Osteoblast (primary cell): ENCODE data around the gene WWC1. TPM values are rescaled to one million over a fixed set of nuclear protein-coding genes. Genes with fewer than 3 reads are reported as not detected.
A peak's percentile ranks its signal among the peaks of the same experiment; 100 is the strongest.
"Not testable (repeated sequence)": the region's sequence is repeated elsewhere in the genome, so short reads cannot be mapped to it uniquely, and the experiment has no call there.

Experiments used
- DNase-seq: peaks from one replicate; pipeline ENCODE4 v3.0.0; 2011; ENCODE audit warnings: low spot score, mixed read lengths; ENCODE audit not compliant: insufficient read length; ENCODE audit errors: missing footprints
- H2AFZ ChIP-seq: 2 replicates; pipeline ENCODE4 v1.6.0; 2011; ENCODE audit warnings: mild to moderate bottlenecking, low read length
- H3K27ac ChIP-seq: 2 replicates; pipeline ENCODE4 v1.5.1; 2011; ENCODE audit warnings: mild to moderate bottlenecking, low read depth, low read length, moderate library complexity
- H3K27me3 ChIP-seq: 2 replicates; pipeline ENCODE4 v1.6.0; 2012; ENCODE audit warnings: mild to moderate bottlenecking, control low read depth, inconsistent platforms, low read length, moderate library complexity; ENCODE audit not compliant: insufficient read depth
- H3K36me3 ChIP-seq: 2 replicates; pipeline ENCODE4 v1.5.1; 2011; ENCODE audit warnings: mild to moderate bottlenecking, low read length, control low read depth, moderate library complexity; ENCODE audit not compliant: insufficient read depth
- H3K4me1 ChIP-seq: 2 replicates; pipeline ENCODE4 v1.5.1; 2011; ENCODE audit warnings: mild to moderate bottlenecking, low read length, control low read depth, moderate library complexity; ENCODE audit not compliant: insufficient read depth
- H3K4me2 ChIP-seq: 2 replicates; pipeline ENCODE4 v1.6.0; 2011; ENCODE audit warnings: mild to moderate bottlenecking, low read length; ENCODE audit not compliant: insufficient read depth
- H3K4me3 ChIP-seq: fragments of 200-600 bp; sonication (generic); 3 replicates; pipeline ENCODE4 v1.5.1; 2012; ENCODE audit warnings: mild to moderate bottlenecking, low read length, inconsistent platforms; ENCODE audit not compliant: insufficient read depth
- H3K79me2 ChIP-seq: 2 replicates; pipeline ENCODE4 v1.6.0; 2012; ENCODE audit warnings: mild to moderate bottlenecking, low read length, control low read depth, inconsistent platforms; ENCODE audit not compliant: insufficient read depth
- H3K9me3 ChIP-seq: 2 replicates; pipeline ENCODE4 v1.5.1; 2011; ENCODE audit warnings: low read depth, low read length, control low read depth
- H4K20me1 ChIP-seq: 2 replicates; pipeline ENCODE4 v1.6.0; 2012; ENCODE audit warnings: mild to moderate bottlenecking, low read length, control low read depth; ENCODE audit not compliant: insufficient read depth
- total RNA-seq: library from RNA; depleted of rRNA; stranded (reverse); fragments of >200 nt; gene quantifications from 2 replicates; pipeline ENCODE4 v1.2.3, GENCODE V29; 2012
- TF ChIP-seq, protein P1 (sequence below): IDR thresholded peaks from 2 replicates; pipeline ENCODE4 v1.5.1; 2011; ENCODE audit warnings: mild to moderate bottlenecking, low read depth, low read length, moderate library complexity; ENCODE audit errors: extremely low read depth

The WWC1 gene
- total RNA-seq, 1 donor: 1.4 TPM

DNA sequence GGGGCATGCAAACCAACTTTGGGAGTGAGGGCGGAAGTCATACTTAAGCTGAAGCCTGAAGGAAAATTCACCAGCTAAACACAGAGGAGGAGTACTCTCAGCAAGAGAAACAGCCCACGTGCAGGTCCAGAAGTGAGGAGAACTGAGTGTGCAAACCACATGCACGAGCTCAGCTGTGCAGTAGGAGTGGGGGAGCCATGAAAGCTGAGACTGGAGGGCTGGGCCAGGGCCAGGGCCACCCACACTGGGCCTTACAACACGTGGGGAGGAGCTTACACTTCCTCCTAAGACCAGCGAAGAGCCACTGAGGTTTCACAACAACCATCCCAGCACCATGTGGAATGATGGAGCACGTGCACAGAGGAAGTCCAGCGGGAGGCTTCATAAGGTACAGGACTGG is 9.3 kb upstream of the WWC1 start:
- DNase-seq: no peak
- Histone ChIP-seq H3K36me3 (no peaks in the 10 kb centered on the region), H3K4me1 (peaks cover 5% of the 10 kb centered on the region), H2AFZ (peak overlapping the region; percentile 35), H3K4me2 (no peak overlapping the region), H4K20me1 (no peaks in the 10 kb centered on the region), H3K9me3 (peaks cover 4% of the 10 kb centered on the region), H3K27ac (no peak overlapping the region), H3K27me3 (peaks cover 6% of the 10 kb centered on the region), H3K4me3 (no peak overlapping the region), H3K79me2 (no peaks in the 10 kb centered on the region)
- TF ChIP-seq, protein P1, sequence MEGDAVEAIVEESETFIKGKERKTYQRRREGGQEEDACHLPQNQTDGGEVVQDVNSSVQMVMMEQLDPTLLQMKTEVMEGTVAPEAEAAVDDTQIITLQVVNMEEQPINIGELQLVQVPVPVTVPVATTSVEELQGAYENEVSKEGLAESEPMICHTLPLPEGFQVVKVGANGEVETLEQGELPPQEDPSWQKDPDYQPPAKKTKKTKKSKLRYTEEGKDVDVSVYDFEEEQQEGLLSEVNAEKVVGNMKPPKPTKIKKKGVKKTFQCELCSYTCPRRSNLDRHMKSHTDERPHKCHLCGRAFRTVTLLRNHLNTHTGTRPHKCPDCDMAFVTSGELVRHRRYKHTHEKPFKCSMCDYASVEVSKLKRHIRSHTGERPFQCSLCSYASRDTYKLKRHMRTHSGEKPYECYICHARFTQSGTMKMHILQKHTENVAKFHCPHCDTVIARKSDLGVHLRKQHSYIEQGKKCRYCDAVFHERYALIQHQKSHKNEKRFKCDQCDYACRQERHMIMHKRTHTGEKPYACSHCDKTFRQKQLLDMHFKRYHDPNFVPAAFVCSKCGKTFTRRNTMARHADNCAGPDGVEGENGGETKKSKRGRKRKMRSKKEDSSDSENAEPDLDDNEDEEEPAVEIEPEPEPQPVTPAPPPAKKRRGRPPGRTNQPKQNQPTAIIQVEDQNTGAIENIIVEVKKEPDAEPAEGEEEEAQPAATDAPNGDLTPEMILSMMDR: no peak

DNA sequence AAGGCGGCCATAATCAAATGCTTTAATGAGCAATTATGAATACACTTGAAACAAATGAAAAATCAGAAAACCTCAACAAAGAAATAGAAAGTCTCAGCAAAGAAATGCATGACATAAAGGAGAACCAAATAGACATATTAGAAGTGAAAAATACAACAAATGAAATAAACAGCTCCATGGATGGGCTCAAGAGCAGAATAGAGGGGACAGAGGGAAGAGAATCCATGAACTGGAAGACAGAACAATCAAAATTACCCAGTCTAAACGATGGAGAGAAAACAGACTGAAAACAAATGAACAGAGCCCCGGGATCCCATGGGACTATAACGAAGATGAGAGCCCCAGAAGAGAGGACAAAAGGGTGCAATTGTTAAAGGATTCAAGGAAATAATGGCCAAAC is 6.6 kb upstream of the WWC1 start:
- TF ChIP-seq, protein P1: no peak
- no peak overlapping the region for H2AFZ ChIP-seq
- peaks cover 5% of the 10 kb centered on the region for H3K4me1 ChIP-seq
- H3K4me2 ChIP-seq: no peak overlapping the region
- no peaks in the 10 kb centered on the region for H3K79me2 ChIP-seq
- H4K20me1 ChIP-seq: no peaks in the 10 kb centered on the region
- H3K27ac ChIP-seq: no peak overlapping the region
- no peak overlapping the region for H3K4me3 ChIP-seq
- no peaks in the 10 kb centered on the region for H3K36me3 ChIP-seq
- no peak for DNase-seq
- H3K27me3 ChIP-seq: no peaks in the 10 kb centered on the region
- H3K9me3 ChIP-seq: peaks cover 4% of the 10 kb centered on the region

DNA sequence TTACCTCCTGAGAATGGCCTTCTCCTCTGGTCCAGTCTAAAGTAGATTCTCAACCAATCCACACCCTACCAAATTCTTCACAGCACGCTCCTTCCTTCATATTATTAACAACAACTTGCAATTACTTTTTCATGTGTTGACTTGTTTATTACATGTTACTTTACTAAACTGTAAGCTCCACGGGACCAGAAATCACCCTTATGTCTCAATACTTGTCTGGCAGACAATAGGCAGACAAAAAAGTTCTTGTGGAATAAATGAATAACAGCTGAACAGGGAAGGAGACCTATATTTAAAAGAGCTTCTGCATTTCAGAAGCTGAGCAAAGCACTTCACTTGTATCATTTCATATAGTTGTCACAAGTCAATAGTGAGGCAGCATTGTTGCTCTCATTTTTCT is 5.7 kb upstream of the WWC1 start:
- H3K27me3 ChIP-seq: no peaks in the 10 kb centered on the region
- no peak overlapping the region for H2AFZ ChIP-seq
- DNase-seq: no peak
- TF ChIP-seq, protein P1: no peak
- H3K36me3 ChIP-seq: no peaks in the 10 kb centered on the region
- H4K20me1 ChIP-seq: no peaks in the 10 kb centered on the region
- no peak overlapping the region for H3K4me2 ChIP-seq
- H3K4me3 ChIP-seq: no peak overlapping the region
- H3K4me1 ChIP-seq: peaks cover 5% of the 10 kb centered on the region
- H3K9me3 ChIP-seq: peaks cover 4% of the 10 kb centered on the region
- H3K27ac ChIP-seq: no peak overlapping the region
- H3K79me2 ChIP-seq: no peaks in the 10 kb centered on the region

DNA sequence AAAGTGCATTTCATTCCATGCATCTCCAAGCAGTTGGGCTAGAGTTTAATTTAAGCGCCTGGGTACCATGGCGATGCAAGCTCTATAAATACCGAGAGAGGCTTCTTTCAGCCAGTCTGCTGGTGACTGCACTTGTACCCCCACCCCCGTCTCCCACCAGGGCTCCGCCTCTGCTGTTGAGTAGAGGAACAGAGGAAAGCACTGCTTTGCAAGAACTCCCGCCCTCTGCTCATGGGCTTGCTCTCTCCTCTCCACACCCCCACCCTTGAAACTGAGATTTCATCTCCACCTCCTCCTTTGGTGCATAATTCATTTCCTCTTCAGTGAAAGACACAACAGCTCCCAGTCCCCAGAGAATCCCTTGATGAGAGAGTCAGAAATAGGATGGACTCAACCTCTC is 5.1 kb upstream of the WWC1 start:
- H3K36me3 ChIP-seq: no peaks in the 10 kb centered on the region
- no peaks in the 10 kb centered on the region for H3K79me2 ChIP-seq
- H3K9me3 ChIP-seq: peaks cover 4% of the 10 kb centered on the region
- DNase-seq: no peak
- TF ChIP-seq, protein P1: no peak
- H3K27ac ChIP-seq: no peak overlapping the region
- no peaks in the 10 kb centered on the region for H3K27me3 ChIP-seq
- H3K4me3 ChIP-seq: no peak overlapping the region
- no peaks in the 10 kb centered on the region for H4K20me1 ChIP-seq
- H2AFZ ChIP-seq: no peak overlapping the region
- no peak overlapping the region for H3K4me2 ChIP-seq
- peaks cover 5% of the 10 kb centered on the region for H3K4me1 ChIP-seq

DNA sequence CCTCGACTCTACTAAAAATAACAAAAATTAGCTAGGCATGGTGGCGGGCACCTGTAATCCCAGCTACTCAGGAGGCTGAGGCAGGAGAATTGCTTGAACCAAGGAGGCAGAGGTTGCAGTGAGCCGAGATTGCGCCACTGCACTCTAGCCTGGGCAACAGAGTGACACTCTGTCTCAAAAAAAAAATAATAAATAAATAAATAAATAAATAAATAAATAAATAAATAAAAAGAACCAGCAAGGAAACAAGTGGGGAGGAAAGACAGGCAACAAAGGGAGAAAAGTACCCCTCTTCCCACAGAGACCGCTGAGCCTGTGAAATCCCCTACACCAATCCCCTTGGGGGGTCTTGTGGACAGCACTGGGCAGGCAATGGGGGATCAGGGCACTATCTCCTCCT is 4.6 kb upstream of the WWC1 start:
- H2AFZ ChIP-seq, H3K9me3 ChIP-seq, H3K4me3 ChIP-seq, H3K27ac ChIP-seq, H4K20me1 ChIP-seq, DNase-seq, H3K4me1 ChIP-seq, H3K4me2 ChIP-seq, H3K27me3 ChIP-seq, H3K79me2 ChIP-seq, H3K36me3 ChIP-seq: not testable (repeated sequence)
